ENCODE data around the gene PRSS36. TPM values are rescaled to one million over a fixed set of nuclear protein-coding genes. Genes with fewer than 3 reads are reported as not detected.

PRSS36 gene
- total RNA-seq, 1 experiment from 2014 or later, result 0.66 TPM

- Histone ChIP-seq H3K4me2 (ENCODE audit: insufficient read depth, insufficient read length, low read length) (no peak overlapping the region), H3K14ac (ENCODE audit: insufficient read depth, low read length) (no peak overlapping the region), H3K4me1 (ENCODE audit: insufficient read depth, low read length) (peaks cover 2% of the 10 kb centered on the region; the same call in 1 of the 2 replicates), H2BK15ac (ENCODE audit: low read depth, low read length) (no peak overlapping the region), H3K9ac (ENCODE audit: extremely low read depth, insufficient read length, low read length) (no peak overlapping the region), H2AFZ (ENCODE audit: low read length) (no peak overlapping the region), H4K20me1 (ENCODE audit: control insufficient read depth, insufficient read depth, insufficient read length) (no peaks in the 10 kb centered on the region), H3K56ac (ENCODE audit: insufficient read length, low read depth, low read length) (no peak overlapping the region), H3K9me3 (ENCODE audit: control insufficient read depth, low read depth, low read length) (no peaks in the 10 kb centered on the region), H2BK120ac (ENCODE audit: low read depth, low read length, poor library complexity, severe bottlenecking) (no peak overlapping the region), H3K23me2 (ENCODE audit: insufficient read length, low read depth, low read length, poor library complexity, severe bottlenecking) (no peaks in the 10 kb centered on the region), H3K27me3 (ENCODE audit: insufficient read depth, low read length) (no peaks in the 10 kb centered on the region), H2BK5ac (ENCODE audit: insufficient read length, low read length) (no peak overlapping the region), H2AK5ac (ENCODE audit: insufficient read length, low read length) (no peak overlapping the region), H3K79me2 (ENCODE audit: insufficient read depth, low read length) (no peaks in the 10 kb centered on the region), H4K91ac (ENCODE audit: insufficient read length, low read depth, low read length) (no peak overlapping the region), H3K27ac (ENCODE audit: insufficient read length, low read depth, low read length) (no peak overlapping the region), H3K4ac (ENCODE audit: low read depth, low read length) (no peak overlapping the region), H3T11ph (ENCODE audit: low read length) (no peak overlapping the region), H4K5ac (ENCODE audit: insufficient read length, low read depth, low read length) (no peak overlapping the region), H2BK12ac (ENCODE audit: insufficient read length, low read depth, low read length) (no peak overlapping the region), H2BK20ac (ENCODE audit: low read depth, low read length, poor library complexity, severe bottlenecking) (no peak overlapping the region), H3K23ac (ENCODE audit: insufficient read length, low read depth, low read length) (no peak overlapping the region), H3K18ac (ENCODE audit: insufficient read length, low read depth, low read length) (no peak overlapping the region), H3K79me1 (ENCODE audit: insufficient read depth, low read depth, low read length, poor library complexity, severe bottlenecking) (no peaks in the 10 kb centered on the region), H4K8ac (replicated peaks; ENCODE audit: insufficient read length, low read depth, low read length) (no peak overlapping the region)
- Mint-ChIP-seq H3K9me3 (peaks cover 2 to 4% of the 10 kb centered on the region in 2 experiments; a peak in 3 of 5 replicates), H3K36me3 (ENCODE audit: insufficient read depth in 1 of 3, low read depth in 3 of 3) (no peaks in the 10 kb centered on the region), H3K27me3 (ENCODE audit: low read depth) (peaks cover 19% of the 10 kb centered on the region), H3K4me1 (peaks cover 4 to 5% of the 10 kb centered on the region in 2 experiments; a peak in 3 of 4 replicates), H3K4me3 (no peak overlapping the region), H3K27ac (no peak overlapping the region)
- no CpG with 5 or more reads among the region's 4 CpGs for WGBS (ENCODE audit: extremely low coverage, insufficient read length, low lambda C conversion rate)
- TF ChIP-seq, protein P1, sequence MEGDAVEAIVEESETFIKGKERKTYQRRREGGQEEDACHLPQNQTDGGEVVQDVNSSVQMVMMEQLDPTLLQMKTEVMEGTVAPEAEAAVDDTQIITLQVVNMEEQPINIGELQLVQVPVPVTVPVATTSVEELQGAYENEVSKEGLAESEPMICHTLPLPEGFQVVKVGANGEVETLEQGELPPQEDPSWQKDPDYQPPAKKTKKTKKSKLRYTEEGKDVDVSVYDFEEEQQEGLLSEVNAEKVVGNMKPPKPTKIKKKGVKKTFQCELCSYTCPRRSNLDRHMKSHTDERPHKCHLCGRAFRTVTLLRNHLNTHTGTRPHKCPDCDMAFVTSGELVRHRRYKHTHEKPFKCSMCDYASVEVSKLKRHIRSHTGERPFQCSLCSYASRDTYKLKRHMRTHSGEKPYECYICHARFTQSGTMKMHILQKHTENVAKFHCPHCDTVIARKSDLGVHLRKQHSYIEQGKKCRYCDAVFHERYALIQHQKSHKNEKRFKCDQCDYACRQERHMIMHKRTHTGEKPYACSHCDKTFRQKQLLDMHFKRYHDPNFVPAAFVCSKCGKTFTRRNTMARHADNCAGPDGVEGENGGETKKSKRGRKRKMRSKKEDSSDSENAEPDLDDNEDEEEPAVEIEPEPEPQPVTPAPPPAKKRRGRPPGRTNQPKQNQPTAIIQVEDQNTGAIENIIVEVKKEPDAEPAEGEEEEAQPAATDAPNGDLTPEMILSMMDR (conservative IDR thresholded peaks at IDR 0.05), result no peak
- DNase-seq, result no peak
These were observed 49.8 kb downstream of the PRSS36 start for GRCh38 chr16:31099860-31100638.

Measured in H9 (cell line).